Endothelial cell of hepatic sinusoid (primary cell): Measurements from ENCODE around the gene GAP43.

Experiments used
- in situ Hi-C: cut with HindIII; loops from 2 replicates; pipeline ENCODE4 v1.10.0; 2017; ENCODE audit warnings: low sequenced_read_pairs

The GAP43 gene

GRCh38 chr3:115660646-115661337 is 37.5 kb downstream of the GAP43 start:
- in situ Hi-C loops, result no loop called here

- in situ Hi-C loops, result no loop called here
Measured at GRCh38 chr3:115662356-115662755, 39.0 kb downstream of the GAP43 start.

- in situ Hi-C loops, result no loop called here
Measured at GRCh38 chr3:115663414-115663813, 40.1 kb downstream of the GAP43 start.

GRCh38 chr3:115666081-115666480 is 42.8 kb downstream of the GAP43 start:
- in situ Hi-C loops, result loop anchor here (5.0 kb wide), 1 partner anchor 61 kb away; no protein-coding TSS in a partner anchor

GRCh38 chr3:115666920-115667737 is 43.8 kb downstream of the GAP43 start:
- in situ Hi-C loops, result loop anchor here (5.0 kb wide), 1 partner anchor 60 kb away; no protein-coding TSS in a partner anchor

- in situ Hi-C loops, result loop anchor here (5.0 kb wide), 1 partner anchor 60 kb away; no protein-coding TSS in a partner anchor
Measured at GRCh38 chr3:115667738-115668065, 44.4 kb downstream of the GAP43 start.

- in situ Hi-C loops, result no loop called here
Measured at GRCh38 chr3:115670911-115671310, 47.6 kb downstream of the GAP43 start.

GRCh38 chr3:115671761-115672455 is 48.6 kb downstream of the GAP43 start:
- in situ Hi-C loops, result no loop called here

- in situ Hi-C loops, result no loop called here
Measured at GRCh38 chr3:115673881-115674280, 50.6 kb downstream of the GAP43 start.

GRCh38 chr3:115676336-115676735 is 53.0 kb downstream of the GAP43 start:
- in situ Hi-C loops, result no loop called here

- in situ Hi-C loops, result loop anchor here (5.0 kb wide), 1 partner anchor 464 kb away; no protein-coding TSS in a partner anchor
Measured at GRCh38 chr3:115680803-115681345, 57.6 kb downstream of the GAP43 start.

- in situ Hi-C loops, result loop anchor here (5.0 kb wide), 1 partner anchor 464 kb away; no protein-coding TSS in a partner anchor
Measured at GRCh38 chr3:115681736-115682135, 58.4 kb downstream of the GAP43 start.

- in situ Hi-C loops, result loop anchor here (5.0 kb wide), 1 partner anchor 466 kb away; no protein-coding TSS in a partner anchor
Measured at GRCh38 chr3:115683305-115683704, 60.0 kb downstream of the GAP43 start.

GRCh38 chr3:115683773-115684172 is 60.5 kb downstream of the GAP43 start:
- in situ Hi-C loops, result loop anchor here (5.0 kb wide), 1 partner anchor 466 kb away; no protein-coding TSS in a partner anchor

- in situ Hi-C loops, result no loop called here
Measured at GRCh38 chr3:115685097-115685496, 61.8 kb downstream of the GAP43 start.

- in situ Hi-C loops, result no loop called here
Measured at GRCh38 chr3:115687721-115688120, 64.4 kb downstream of the GAP43 start.

GRCh38 chr3:115688418-115688817 is 65.1 kb downstream of the GAP43 start:
- in situ Hi-C loops, result no loop called here

GRCh38 chr3:115689928-115690327 is 66.6 kb downstream of the GAP43 start:
- in situ Hi-C loops, result no loop called here

- in situ Hi-C loops, result no loop called here
Measured at GRCh38 chr3:115691964-115692363, 68.7 kb downstream of the GAP43 start.

- in situ Hi-C loops, result no loop called here
Measured at GRCh38 chr3:115692887-115693524, 69.7 kb downstream of the GAP43 start.
